Measurements from ENCODE around the gene PLXNB1.

Gene PLXNB1

GRCh38 chr3:48427630-48427962 is 2.3 kb downstream of the PLXNB1 start:
- Histone ChIP-seq H3K36me3 (ENCODE audit: insufficient read depth, insufficient read length, low read length) (peaks cover 52% of the 10 kb centered on the region), H3K9ac (ENCODE audit: insufficient read length, low read depth) (peak overlapping the region; percentile 39), H3K9me3 (ENCODE audit: insufficient read depth, low read length) (no peaks in the 10 kb centered on the region), H3K4me1 (ENCODE audit: insufficient read depth, insufficient read length) (peaks cover 33% of the 10 kb centered on the region), H3K27me3 (ENCODE audit: insufficient read depth, insufficient read length) (no peaks in the 10 kb centered on the region), H3K4me3 (ENCODE audit: insufficient read length, low read depth) (no peak overlapping the region)
- no peak for DNase-seq (ENCODE audit: low read depth, low spot score)
- TF ChIP-seq SUZ12 (IDR thresholded peaks at IDR 0.05; ENCODE audit: extremely low read depth, insufficient read depth, insufficient read length) = no peak
- no peak for TF ChIP-seq YY1 (IDR thresholded peaks at IDR 0.05; ENCODE audit: insufficient read depth, insufficient read length)
- TF ChIP-seq ZNF274 (IDR thresholded peaks at IDR 0.05; ENCODE audit: low read depth, low read length) = no peak

GRCh38 chr3:48426944-48427629 is 2.8 kb downstream of the PLXNB1 start:
- Histone ChIP-seq H3K36me3 (ENCODE audit: insufficient read depth, insufficient read length, low read length) (peaks cover 51% of the 10 kb centered on the region), H3K27me3 (ENCODE audit: insufficient read depth, insufficient read length) (no peaks in the 10 kb centered on the region), H3K9ac (ENCODE audit: insufficient read length, low read depth) (peak overlapping the region; percentile 39), H3K4me3 (ENCODE audit: insufficient read length, low read depth) (no peak overlapping the region), H3K9me3 (ENCODE audit: insufficient read depth, low read length) (no peaks in the 10 kb centered on the region), H3K4me1 (ENCODE audit: insufficient read depth, insufficient read length) (peaks cover 33% of the 10 kb centered on the region)
- no peak for TF ChIP-seq YY1 (IDR thresholded peaks at IDR 0.05; ENCODE audit: insufficient read depth, insufficient read length)
- no peak for TF ChIP-seq SUZ12 (IDR thresholded peaks at IDR 0.05; ENCODE audit: extremely low read depth, insufficient read depth, insufficient read length)
- no peak for TF ChIP-seq ZNF274 (IDR thresholded peaks at IDR 0.05; ENCODE audit: low read depth, low read length)
- DNase-seq (ENCODE audit: low read depth, low spot score) = no peak

GRCh38 chr3:48426401-48426909 is 3.4 kb downstream of the PLXNB1 start:
- no peak for TF ChIP-seq SUZ12 (IDR thresholded peaks at IDR 0.05; ENCODE audit: extremely low read depth, insufficient read depth, insufficient read length)
- no peak for TF ChIP-seq YY1 (IDR thresholded peaks at IDR 0.05; ENCODE audit: insufficient read depth, insufficient read length)
- no peak for TF ChIP-seq ZNF274 (IDR thresholded peaks at IDR 0.05; ENCODE audit: low read depth, low read length)
- peaks cover 33% of the 10 kb centered on the region for H3K4me1 ChIP-seq (ENCODE audit: insufficient read depth, insufficient read length)
- H3K36me3 ChIP-seq (ENCODE audit: insufficient read depth, insufficient read length, low read length) = peaks cover 46% of the 10 kb centered on the region
- DNase-seq (ENCODE audit: low read depth, low spot score) = no peak
- H3K27me3 ChIP-seq (ENCODE audit: insufficient read depth, insufficient read length) = no peaks in the 10 kb centered on the region
- H3K9me3 ChIP-seq (ENCODE audit: insufficient read depth, low read length) = no peaks in the 10 kb centered on the region
- H3K9ac ChIP-seq (ENCODE audit: insufficient read length, low read depth) = no peak overlapping the region
- H3K4me3 ChIP-seq (ENCODE audit: insufficient read length, low read depth) = no peak overlapping the region

- H3K4me1 ChIP-seq (ENCODE audit: insufficient read depth, insufficient read length) = peaks cover 28% of the 10 kb centered on the region
- TF ChIP-seq SUZ12 (IDR thresholded peaks at IDR 0.05; ENCODE audit: extremely low read depth, insufficient read depth, insufficient read length) (no peak), YY1 (IDR thresholded peaks at IDR 0.05; ENCODE audit: insufficient read depth, insufficient read length) (no peak), ZNF274 (IDR thresholded peaks at IDR 0.05; ENCODE audit: low read depth, low read length) (no peak)
- no peaks in the 10 kb centered on the region for H3K27me3 ChIP-seq (ENCODE audit: insufficient read depth, insufficient read length)
- H3K9me3 ChIP-seq (ENCODE audit: insufficient read depth, low read length) = no peaks in the 10 kb centered on the region
- no peak for DNase-seq (ENCODE audit: low read depth, low spot score)
- peaks cover 51% of the 10 kb centered on the region for H3K36me3 ChIP-seq (ENCODE audit: insufficient read depth, insufficient read length, low read length)
- H3K4me3 ChIP-seq (ENCODE audit: insufficient read length, low read depth) = no peak overlapping the region
- H3K9ac ChIP-seq (ENCODE audit: insufficient read length, low read depth) = no peak overlapping the region
Observed at GRCh38 chr3:48425281-48425812, 4.5 kb downstream of the PLXNB1 start.

- Histone ChIP-seq H3K36me3 (ENCODE audit: insufficient read depth, insufficient read length, low read length) (peaks cover 64% of the 10 kb centered on the region), H3K9me3 (ENCODE audit: insufficient read depth, low read length) (no peaks in the 10 kb centered on the region), H3K27me3 (ENCODE audit: insufficient read depth, insufficient read length) (no peaks in the 10 kb centered on the region), H3K4me1 (ENCODE audit: insufficient read depth, insufficient read length) (peaks cover 26% of the 10 kb centered on the region), H3K4me3 (ENCODE audit: insufficient read length, low read depth) (no peak overlapping the region), H3K9ac (ENCODE audit: insufficient read length, low read depth) (no peak overlapping the region)
- TF ChIP-seq SUZ12 (IDR thresholded peaks at IDR 0.05; ENCODE audit: extremely low read depth, insufficient read depth, insufficient read length) = no peak
- no peak for DNase-seq (ENCODE audit: low read depth, low spot score)
Observed at GRCh38 chr3:48423883-48424695, 5.8 kb downstream of the PLXNB1 start.

- no peak overlapping the region for H3K4me3 ChIP-seq (ENCODE audit: insufficient read length, low read depth)
- peaks cover 25% of the 10 kb centered on the region for H3K4me1 ChIP-seq (ENCODE audit: insufficient read depth, insufficient read length)
- no peaks in the 10 kb centered on the region for H3K27me3 ChIP-seq (ENCODE audit: insufficient read depth, insufficient read length)
- no peak overlapping the region for H3K9ac ChIP-seq (ENCODE audit: insufficient read length, low read depth)
- TF ChIP-seq SUZ12 (IDR thresholded peaks at IDR 0.05; ENCODE audit: extremely low read depth, insufficient read depth, insufficient read length) (no peak), YY1 (IDR thresholded peaks at IDR 0.05; ENCODE audit: insufficient read depth, insufficient read length) (no peak), ZNF274 (IDR thresholded peaks at IDR 0.05; ENCODE audit: low read depth, low read length) (no peak)
- H3K36me3 ChIP-seq (ENCODE audit: insufficient read depth, insufficient read length, low read length) = peaks cover 71% of the 10 kb centered on the region
- no peaks in the 10 kb centered on the region for H3K9me3 ChIP-seq (ENCODE audit: insufficient read depth, low read length)
- no peak for DNase-seq (ENCODE audit: low read depth, low spot score)
Observed at GRCh38 chr3:48423241-48423882, 6.5 kb downstream of the PLXNB1 start.

GRCh38 chr3:48422681-48423080 is 7.2 kb downstream of the PLXNB1 start:
- Histone ChIP-seq H3K36me3 (ENCODE audit: insufficient read depth, insufficient read length, low read length) (peaks cover 74% of the 10 kb centered on the region), H3K9ac (ENCODE audit: insufficient read length, low read depth) (no peak overlapping the region), H3K4me1 (ENCODE audit: insufficient read depth, insufficient read length) (peaks cover 18% of the 10 kb centered on the region), H3K4me3 (ENCODE audit: insufficient read length, low read depth) (no peak overlapping the region), H3K27me3 (ENCODE audit: insufficient read depth, insufficient read length) (no peaks in the 10 kb centered on the region), H3K9me3 (ENCODE audit: insufficient read depth, low read length) (no peaks in the 10 kb centered on the region)
- TF ChIP-seq YY1 (IDR thresholded peaks at IDR 0.05; ENCODE audit: insufficient read depth, insufficient read length) (no peak), ZNF274 (IDR thresholded peaks at IDR 0.05; ENCODE audit: low read depth, low read length) (no peak), SUZ12 (IDR thresholded peaks at IDR 0.05; ENCODE audit: extremely low read depth, insufficient read depth, insufficient read length) (no peak)
- no peak for DNase-seq (ENCODE audit: low read depth, low spot score)

Measured in NT2/D1 (cell line).